Stimulated activated CD8-positive, alpha-beta memory T cell treated with anti-CD3 and anti-CD28 coated beads, Interleukin-4, amount 100 ng/mL, for 48 hours (primary cell): ENCODE data around the gene RAB27A.
"Not testable (repeated sequence)": the region's sequence is repeated elsewhere in the genome, so short reads cannot be mapped to it uniquely, and the experiment has no call there.

Experiments
- DNase-seq: peaks from one replicate; pipeline ENCODE4 v3.0.0-alpha.2; 2020

RAB27A gene

DNA sequence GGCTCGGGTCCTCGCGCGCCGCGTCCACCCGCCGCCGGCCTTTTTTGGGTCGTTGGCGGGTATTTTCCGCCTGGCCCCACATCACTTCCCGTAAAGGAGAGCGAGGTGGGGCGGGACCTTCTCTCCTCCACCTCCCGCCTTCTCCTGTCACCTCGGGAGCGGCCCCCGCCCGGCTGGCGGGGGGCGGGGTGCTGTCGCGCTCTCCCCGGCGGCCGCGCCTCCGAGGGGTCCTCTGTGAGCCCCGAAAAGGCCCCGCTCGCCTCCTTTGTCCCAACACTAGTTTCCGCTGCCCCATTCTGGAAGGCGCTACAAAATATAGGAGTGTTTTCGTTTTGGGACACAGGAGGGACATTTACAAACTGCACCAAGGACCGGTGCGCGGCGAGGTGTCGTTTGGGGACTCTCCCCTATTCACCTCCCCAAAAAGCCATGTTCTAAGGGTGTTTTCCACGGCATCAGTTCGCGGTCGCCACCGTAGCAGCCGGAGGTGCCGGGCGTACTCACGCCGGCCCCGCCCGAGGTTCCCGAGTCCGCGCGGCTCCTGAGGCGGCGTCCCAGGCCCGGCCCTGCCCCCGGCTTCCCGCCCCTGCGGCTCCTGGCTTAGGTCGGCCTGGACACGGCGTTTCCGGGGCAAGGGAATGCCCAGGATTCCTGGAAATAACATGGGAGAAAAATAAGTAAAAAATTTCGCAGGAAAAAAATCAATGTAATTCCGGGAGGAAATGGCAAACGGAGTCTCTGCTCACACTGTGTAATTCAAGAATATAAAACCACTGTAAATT, at the start of gene RAB27A:
TSS of gene RAB27A (minus strand) at position 68 of the 782 bp plus-strand sequence. CDS start 54,879 bp downstream, outside the sequence.
- peak; percentile 90 for DNase-seq

DNA sequence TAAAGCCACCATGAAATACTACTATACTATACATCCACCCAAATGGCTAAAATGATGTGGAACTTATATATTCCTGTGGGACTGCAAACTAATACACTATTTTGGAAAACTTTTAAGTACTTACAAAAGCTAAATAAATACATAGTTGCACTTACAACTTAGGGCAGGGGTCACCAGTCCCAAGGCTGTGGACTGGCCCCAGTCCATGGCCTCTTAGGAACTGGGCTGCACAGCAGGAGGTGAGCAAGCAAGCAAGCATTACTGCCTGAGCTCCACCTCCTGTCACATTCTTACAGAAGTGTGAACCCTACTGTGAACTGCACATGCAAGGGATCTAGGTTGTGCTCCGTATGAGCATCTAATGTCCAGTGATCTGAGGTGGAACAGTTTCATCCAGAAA, 47.5 kb upstream of the RAB27A start:
- no peak for DNase-seq

DNA sequence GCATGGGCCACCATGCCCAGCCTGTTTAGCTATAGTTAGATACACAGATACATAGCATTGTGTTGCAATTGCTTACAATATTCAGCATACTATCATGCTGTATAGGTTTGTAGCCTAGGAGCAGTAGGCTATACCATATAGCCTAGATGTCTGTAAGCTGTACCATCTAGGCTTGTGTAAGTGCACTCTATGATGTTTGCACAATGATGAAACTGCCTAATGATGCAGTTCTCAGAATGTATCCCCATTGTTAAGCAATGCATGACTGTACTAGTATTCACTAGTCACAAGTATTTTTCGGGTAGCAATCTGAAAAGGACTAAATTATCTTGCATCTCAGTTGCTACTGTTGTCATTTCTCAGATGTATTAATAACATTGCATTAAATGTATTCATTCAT, 45.4 kb upstream of the RAB27A start:
- DNase-seq = no peak

DNA sequence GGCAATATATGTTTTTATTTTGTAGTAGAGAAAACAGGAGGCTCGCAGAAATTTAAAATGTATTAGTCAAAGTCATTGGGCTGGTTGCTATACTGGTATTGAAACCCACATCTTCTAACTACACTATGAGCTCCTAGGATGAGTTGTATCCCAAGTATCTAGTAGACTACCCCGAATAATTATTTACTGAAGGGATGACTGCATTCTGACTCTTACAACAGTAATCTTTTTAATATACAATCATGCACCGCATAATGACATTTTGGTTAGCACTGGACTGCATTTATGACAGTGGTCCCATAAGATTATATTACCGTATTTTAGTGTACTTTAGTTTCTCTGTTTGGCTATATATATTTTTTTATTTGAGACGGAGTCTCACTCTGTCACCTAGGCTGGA, 44.8 kb upstream of the RAB27A start:
- no peak for DNase-seq

DNA sequence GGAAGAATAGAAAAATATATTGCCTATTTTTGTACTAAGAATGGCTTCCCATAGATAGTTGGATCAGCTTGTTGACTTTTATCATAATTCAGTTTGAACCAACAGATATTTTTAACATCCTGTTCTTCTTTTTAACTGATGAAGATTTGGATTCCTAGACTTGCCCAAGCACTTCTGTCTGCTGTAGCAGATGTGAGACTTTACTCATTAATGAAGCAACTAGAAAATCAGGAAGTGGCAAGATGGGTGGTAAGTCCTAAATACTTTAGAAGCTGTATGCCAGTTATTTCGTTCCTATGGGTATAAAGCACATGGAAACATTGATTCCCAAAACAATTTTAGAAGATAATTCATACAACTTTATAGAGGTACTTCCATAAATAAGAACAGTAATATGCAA, 37.8 kb upstream of the RAB27A start:
- no peak for DNase-seq

DNA sequence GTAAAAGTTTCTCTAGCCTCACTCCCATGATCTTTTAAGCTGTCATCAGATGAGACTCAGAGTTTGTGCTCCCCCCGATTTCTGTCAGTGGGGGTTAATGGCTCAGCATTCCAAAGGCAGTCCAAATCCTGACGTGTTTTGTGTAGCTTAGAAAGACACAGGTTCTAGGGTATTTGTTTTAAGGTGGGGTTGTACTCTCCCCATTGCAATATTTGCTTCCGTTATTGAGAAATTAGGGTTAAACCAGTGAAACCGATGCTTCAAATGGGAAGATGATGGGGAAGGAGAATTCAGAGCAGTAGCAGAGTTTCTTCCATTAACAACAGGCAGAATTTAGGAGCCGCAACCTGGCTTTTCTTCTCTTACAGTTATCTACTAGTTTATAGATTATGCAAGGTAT, 32.9 kb upstream of the RAB27A start:
- no peak for DNase-seq

DNA sequence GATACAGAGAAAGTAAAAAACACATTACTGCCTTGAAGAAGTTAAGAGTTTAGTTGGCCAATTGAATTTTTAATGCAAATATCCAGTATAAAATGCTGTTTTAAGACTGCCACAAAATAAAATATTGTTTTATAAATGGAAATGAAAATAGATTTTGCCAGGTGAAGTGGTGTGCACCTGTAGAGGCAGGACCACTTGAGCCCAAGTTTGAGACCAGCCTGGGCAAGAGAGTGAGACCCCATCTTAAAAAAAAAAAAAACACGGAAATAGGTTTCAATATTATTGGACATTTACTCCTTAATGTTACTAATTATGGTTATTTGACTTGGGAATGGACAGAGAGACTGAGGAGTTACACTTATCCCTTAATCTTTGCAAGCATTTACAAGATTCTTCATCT, 31.4 kb upstream of the RAB27A start:
- DNase-seq = no peak

DNA sequence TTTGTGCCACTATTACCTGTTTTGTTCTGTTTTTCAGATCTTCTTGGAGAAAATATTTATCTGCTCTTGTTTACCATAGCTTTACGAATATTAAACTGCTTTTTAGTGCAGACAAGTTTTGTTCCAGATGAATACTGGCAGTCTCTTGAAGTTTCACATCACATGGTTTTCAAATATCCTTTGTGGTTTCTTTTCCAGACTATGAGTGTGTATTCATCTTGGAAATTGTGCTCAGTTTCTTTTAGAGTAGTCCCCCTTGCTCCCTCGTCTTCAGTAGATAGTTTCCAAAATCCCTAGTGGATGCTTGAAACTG, 30.6 kb upstream of the RAB27A start:
- DNase-seq = no peak

DNA sequence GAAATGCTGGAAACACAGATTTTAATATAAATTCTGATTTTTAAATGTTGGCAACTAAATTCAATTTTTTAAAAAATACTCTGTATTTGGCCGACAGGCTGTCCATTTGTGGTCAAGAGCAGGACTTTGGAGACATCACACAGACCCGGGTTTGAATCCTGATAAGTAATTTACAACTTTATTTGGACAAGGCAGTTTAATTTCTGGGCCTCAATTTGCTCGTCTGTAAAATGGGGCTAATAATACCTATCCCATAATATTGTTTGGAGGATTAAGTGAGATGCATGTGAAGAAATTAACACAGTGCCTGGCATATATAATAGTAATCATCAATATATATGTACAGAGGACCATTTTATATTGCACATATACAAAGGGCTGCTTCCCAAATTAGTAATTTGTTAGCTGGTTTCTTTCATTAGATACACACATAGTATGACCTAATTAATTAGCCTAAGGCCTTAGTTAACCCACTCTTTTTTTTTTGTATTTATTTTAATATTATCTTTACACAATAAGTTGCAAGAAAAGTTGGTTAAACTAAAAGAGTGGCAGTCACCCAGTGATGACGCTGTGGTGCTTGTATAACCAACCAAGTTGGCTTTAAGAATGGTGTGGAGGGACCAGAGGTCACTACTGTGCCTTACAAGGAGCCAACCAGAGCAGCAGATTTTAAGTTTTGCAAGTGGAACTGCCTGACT, 30.1 kb upstream of the RAB27A start:
- no peak for DNase-seq

DNA sequence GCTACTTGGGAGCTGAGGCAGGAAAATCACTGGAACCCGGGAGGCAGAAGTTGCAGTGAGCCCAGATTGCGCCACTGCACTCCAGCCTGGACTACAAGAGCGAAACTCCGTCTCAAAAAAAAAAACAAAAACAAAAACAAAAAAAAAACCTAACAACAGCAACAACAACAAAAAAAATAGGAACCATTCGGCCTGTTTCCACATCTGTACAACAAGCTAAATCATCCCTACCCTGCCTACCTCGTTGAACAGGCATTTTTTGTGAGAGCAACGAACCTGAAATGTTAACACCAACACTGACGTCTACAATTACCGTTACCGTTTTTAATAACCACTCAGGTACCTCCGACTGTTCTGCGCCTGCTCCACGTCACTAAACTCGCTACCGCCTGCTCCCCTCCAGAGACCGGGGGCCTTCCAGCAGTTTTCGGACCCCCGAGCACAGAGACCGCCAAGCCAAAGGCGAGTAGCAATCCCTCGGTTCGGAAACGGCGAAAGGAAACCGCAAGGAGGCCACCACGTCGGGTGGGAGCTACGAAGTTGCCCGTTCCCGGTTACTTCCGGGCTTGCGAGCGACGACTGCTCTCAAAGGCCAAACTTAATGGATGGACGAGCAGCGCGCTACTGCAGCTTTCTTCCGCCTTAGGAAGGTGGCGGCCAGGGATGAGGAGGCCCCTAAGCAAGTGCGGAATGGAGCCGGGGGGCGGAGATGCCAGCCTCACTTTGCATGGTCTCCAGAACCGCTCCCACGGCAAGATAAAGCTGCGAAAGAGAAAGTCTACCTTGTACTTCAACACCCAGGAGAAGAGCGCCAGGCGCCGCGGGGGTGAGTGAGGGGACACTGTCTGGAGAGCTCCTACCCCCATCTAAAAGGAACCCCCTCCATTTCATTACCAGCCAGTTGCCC, 29.2 kb upstream of the RAB27A start, which contains the start of the genes PIGB and PIGBOS1:
TSS of gene PIGB (plus strand) at position 635 of the 907 bp plus-strand sequence. CDS start at position 664, 29 bp downstream.
TSS of gene PIGBOS1 (minus strand) at position 536 of the 907 bp plus-strand sequence. CDS start 1,331 bp downstream, outside the sequence.
- peak; percentile 83 for DNase-seq

DNA sequence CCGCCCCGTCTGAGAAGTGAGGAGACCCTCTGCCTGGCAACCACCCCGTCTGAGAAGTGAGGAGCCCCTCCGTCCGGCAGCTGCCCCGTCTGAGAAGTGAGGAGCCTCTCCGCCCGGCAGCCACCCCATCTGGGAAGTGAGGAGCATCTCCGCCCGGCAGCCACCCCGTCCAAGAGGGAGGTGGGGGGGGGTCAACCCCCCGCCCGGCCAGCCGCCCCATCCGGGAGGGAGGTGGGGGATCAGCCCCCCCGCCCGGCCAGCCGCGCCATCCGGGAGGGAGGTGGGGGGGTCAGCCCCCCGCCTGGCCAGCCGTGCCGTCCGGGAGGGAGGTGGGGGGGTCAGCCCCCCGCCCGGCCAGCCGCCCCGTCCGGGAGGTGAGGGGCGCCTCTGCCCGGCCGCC, 13.2 kb upstream of the RAB27A start:
- DNase-seq = not testable (repeated sequence)

DNA sequence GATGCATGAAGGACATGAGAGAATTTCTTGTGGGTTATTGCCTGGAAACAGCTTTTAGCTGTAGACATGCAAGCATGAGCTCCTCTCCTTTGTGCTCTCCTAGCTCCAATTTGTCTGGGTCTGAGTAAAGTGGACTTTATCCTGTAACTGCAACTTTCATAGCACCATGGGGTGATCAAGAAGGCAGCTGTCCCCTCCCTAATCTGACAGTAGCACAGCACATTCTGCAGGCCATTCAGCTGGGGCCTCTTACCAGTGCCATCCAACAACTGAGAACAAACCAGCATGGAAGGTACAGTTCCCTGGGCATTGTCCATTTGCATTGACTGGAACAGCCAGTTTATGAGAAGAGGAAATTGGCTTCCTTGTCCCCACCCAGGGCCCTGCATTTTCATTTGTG, 7.7 kb upstream of the RAB27A start:
- DNase-seq = no peak

DNA sequence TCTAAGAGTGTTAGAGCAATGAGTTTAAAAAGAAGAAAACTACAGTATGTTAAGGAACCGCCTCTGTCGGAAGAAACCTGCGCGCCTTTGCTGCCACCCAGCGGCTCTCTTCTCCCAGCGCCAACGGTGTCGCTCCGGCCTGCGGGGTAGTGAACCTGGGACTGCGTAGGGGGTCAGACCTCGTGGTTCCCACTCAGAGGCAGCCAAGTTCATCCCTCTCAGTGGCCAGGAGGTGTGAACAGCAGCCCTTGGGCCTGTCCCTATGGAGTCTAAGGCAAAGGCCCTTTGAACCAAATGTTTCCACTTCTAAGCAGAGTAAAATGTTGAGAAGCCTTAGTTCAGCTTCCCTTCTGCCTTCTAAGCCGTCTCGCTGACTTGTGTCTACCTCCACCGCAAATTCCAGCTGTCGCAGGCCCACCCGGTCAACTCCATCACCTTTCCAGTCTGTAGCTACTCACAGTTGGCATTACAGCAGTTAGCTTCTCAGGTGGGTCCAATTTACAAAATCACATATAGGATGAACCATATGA, 980 bp upstream of the RAB27A start:
- peak; percentile 90 for DNase-seq

DNA sequence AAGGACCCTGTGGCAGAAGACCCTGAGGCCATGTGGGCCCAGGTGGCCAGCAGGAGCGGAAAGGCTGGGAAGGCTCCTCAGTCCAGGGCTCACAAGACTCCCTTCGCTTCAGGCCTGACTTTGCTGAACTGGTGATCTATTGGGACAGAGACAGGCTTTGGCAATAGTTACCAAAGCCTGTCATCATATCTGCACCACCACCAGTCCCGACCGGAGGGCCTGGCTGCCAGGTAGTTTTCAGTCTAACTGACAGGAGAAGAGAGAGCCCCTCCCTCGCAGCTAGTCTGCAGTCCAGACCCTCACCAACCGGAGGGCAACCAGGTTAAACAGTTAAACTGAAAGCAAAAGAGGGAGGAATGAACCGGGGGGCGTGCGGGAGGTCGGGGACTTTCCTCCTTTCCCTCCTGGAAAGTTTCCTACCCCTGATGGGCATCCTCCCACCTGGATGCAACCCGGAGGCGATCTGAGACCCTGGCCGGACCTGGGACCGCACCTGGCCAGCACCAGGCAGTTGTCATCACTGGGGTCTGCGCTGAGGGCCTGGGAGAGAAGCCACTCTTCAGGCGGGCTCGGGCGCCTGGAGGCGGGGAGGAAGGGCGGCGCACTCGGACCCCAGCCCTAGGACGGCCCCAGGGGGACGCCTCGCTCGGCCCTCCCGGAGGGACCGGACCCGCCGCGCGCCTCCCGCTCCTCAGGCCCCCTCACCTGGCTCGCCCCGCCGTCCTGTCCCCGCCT, 435 bp downstream of the RAB27A start:
- peak; percentile 68 for DNase-seq

DNA sequence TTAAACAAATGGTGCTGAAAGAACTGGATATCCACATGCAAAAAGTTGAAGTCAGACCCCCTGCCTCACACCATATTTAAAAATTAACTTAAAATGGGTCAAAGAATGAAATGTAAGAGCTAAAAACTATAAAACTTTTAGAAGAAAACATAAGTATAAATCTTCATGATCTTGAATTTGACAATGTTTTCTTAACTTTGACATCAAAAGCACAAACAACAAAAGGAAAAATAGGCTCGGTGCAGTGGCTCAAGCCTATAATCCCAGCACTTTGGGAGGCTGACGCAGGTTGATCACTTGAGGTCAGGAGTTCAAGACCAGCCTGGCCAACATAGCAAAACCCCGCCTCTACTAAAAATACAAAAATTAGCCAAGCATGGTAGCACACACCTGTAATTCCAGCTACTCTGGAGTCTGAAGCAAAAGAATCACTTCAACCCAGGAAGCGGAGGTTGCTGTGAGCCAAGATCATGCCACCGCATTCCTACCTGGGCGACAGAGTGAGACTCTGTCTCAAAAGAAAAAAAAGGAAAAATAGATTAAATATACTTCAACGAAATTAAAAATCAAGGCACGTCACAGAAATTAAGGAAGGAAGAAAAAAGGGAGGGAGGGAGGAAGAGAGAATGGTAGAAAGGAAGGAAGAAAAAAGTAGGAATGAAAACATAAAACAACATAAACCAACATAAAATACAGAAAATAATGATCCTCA, 1.5 kb downstream of the RAB27A start:
- no peak for DNase-seq

DNA sequence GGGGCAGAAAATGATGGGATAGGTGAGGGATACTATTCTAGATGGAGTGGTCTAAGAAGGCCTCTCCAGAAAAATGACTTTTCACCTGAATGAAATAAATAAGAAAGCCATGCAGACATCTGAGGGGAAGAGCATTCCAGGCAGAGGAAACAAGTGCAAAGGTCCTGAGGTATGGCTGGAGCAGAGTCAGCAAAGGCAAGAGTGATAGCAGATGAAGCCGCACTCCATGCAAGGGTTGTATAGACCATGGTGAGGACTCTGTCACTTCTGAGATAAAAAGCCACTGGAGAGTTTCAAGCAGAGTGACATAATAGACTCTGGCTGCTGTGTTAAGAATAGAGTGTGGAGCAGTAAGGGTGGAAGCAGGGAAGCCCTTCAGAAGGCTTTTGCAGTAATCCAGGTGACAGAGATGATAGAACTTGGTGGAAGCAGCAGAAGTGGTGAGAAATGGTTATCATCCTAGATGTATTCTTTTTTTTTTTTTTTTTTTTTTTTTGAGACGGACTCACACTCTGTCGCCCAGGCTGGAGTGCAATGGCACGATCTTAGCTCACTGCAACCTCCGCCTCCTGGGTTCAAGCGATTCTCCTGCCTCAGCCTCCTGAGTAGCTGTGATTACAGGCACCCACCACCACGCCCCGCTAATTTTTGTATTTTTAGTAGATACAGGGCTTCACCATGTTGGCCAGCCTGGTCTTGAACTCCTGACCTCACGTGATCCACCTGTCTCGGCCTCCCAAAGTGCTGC, 3.0 kb downstream of the RAB27A start:
- DNase-seq = not testable (repeated sequence)

DNA sequence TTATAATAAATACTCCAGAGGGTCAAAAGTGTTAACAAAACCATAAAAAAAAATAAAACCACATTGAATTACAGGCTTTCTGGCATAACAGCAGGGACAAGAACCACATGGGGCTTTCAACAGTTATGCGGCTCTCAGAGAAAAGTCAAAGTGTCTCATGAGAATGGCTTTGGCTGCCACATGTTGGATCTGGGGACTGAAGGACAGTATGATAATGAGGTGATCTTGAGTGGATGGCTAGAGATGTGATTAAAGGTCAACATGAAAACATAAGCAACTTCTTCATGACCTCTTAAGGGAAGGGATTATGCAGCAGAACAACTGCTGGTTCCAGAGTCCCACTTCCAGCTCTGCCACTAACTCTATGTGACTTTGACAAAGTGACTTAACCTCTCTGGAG, 5.2 kb downstream of the RAB27A start:
- DNase-seq = no peak

DNA sequence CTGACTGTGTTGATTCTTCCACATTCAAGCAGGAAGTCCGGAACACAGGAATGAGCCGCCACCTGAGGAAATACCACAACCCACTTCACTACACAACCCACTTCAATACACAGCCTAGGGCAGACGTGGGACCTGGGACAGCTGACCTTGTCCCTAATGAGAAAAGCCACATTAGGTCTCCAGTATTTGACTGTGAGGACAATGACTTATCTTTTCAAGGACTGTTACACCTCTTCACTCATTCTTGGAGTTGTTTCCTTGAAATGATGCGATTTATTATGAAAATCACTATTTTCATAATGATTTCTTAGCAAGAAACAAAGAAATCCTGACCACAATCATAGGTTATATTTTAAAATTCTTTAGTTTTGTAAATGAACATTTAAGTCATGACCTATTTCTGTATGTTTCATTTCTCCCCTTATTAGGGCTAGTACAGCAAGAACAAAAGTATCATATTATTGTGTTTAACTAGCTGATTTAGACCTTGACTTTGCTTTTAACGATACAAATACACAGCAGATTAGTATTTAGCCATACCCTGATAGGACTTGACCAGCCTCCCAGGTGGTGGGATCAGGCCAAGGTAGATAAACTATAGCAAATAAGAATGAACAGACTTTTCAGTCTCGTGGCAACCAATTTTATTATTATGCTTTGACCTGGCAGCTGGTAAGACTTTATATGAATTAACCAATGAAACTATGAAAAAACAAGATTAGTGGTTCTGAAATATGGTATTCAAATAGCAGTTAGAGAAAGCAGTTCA, 6.0 kb downstream of the RAB27A start:
- no peak for DNase-seq

DNA sequence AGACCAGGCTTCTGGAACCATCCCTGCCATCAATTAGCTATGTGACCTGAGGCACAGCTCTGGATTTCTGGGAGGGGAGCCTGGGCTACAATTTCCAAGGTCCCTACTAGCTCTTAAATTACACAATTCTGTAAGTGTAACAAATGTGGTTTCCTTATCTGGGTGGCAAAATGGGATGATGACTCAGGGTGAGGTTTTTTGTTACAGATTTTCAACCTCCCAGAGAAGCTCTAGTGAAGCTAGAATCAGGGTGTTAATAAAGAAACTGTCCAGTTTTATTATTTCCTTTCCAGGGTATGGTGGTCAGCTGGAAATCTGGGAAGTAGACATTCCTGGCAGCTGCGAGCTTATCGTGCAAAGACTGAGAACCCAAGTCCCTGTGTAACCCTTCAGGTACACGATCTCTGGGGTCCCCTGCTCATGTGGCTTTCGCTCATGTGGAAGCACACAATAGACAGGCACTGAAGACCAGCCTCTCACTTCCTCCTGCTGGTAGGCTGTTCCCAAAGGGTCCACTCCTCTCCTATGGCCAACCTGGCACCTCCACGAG, 7.3 kb downstream of the RAB27A start:
- no peak for DNase-seq
